GM18520 (cell line): ENCODE measurements around the gene ASTN2.

Experiments used
- ATAC-seq: cut with Tn5 transposase; IDR thresholded peaks from one replicate; pipeline ENCODE4 v1.9.1; 2021; ENCODE audit not compliant: unreplicated experiment

ASTN2 gene

GRCh38 chr9:117365438-117365837, 49.4 kb downstream of the ASTN2 start:
- ATAC-seq: no peak

- no peak for ATAC-seq
Observed at GRCh38 chr9:117363006-117363405, 51.9 kb downstream of the ASTN2 start.

- ATAC-seq: no peak
Observed at GRCh38 chr9:117359910-117360309, 54.9 kb downstream of the ASTN2 start.

GRCh38 chr9:117355542-117355941, 59.3 kb downstream of the ASTN2 start:
- ATAC-seq: no peak

GRCh38 chr9:117354997-117355396, 59.9 kb downstream of the ASTN2 start:
- ATAC-seq: no peak

GRCh38 chr9:117354244-117354847, 60.5 kb downstream of the ASTN2 start:
- ATAC-seq: no peak

- ATAC-seq: no peak
Observed at GRCh38 chr9:117344892-117345660, 69.8 kb downstream of the ASTN2 start.

- ATAC-seq: no peak
Observed at GRCh38 chr9:117343427-117343826, 71.4 kb downstream of the ASTN2 start.

- ATAC-seq: no peak
Observed at GRCh38 chr9:117341151-117341550, 73.7 kb downstream of the ASTN2 start.

GRCh38 chr9:117340422-117340821, 74.4 kb downstream of the ASTN2 start:
- ATAC-seq: no peak

- no peak for ATAC-seq
Observed at GRCh38 chr9:117335837-117336433, 78.9 kb downstream of the ASTN2 start.

GRCh38 chr9:117334101-117334500, 80.8 kb downstream of the ASTN2 start:
- no peak for ATAC-seq

GRCh38 chr9:117325831-117326230, 89.0 kb downstream of the ASTN2 start:
- ATAC-seq: no peak

- no peak for ATAC-seq
Observed at GRCh38 chr9:117325110-117325731, 89.6 kb downstream of the ASTN2 start.

GRCh38 chr9:117323390-117323789, 91.5 kb downstream of the ASTN2 start:
- ATAC-seq: no peak

GRCh38 chr9:117317192-117317591, 97.7 kb downstream of the ASTN2 start:
- no peak for ATAC-seq

GRCh38 chr9:117315236-117315635, 99.6 kb downstream of the ASTN2 start:
- ATAC-seq: no peak

- no peak for ATAC-seq
Observed at GRCh38 chr9:117313989-117314388, 100.9 kb downstream of the ASTN2 start.

- no peak for ATAC-seq
Observed at GRCh38 chr9:117307701-117308100, 107.2 kb downstream of the ASTN2 start.

- ATAC-seq: no peak
Observed at GRCh38 chr9:117306032-117306431, 108.8 kb downstream of the ASTN2 start.

- ATAC-seq: no peak
Observed at GRCh38 chr9:117305454-117305853, 109.4 kb downstream of the ASTN2 start.

- ATAC-seq: no peak
Observed at GRCh38 chr9:117304549-117304948, 110.3 kb downstream of the ASTN2 start.
